Cardiac ventricle fibroblast (primary cell): Measurements from ENCODE around the gene SLF1. TPM values are rescaled to one million over a fixed set of nuclear protein-coding genes. Genes with fewer than 3 reads are reported as not detected.

Experiments
- total RNA-seq: library from RNA; depleted of rRNA; stranded (reverse); fragments of >200 nt; gene quantifications from 2 replicates; pipeline ENCODE4 v1.2.3, GENCODE V29; 2015

SLF1 gene
- 1.9 and 2.9 TPM in 2 replicates for total RNA-seq

DNA sequence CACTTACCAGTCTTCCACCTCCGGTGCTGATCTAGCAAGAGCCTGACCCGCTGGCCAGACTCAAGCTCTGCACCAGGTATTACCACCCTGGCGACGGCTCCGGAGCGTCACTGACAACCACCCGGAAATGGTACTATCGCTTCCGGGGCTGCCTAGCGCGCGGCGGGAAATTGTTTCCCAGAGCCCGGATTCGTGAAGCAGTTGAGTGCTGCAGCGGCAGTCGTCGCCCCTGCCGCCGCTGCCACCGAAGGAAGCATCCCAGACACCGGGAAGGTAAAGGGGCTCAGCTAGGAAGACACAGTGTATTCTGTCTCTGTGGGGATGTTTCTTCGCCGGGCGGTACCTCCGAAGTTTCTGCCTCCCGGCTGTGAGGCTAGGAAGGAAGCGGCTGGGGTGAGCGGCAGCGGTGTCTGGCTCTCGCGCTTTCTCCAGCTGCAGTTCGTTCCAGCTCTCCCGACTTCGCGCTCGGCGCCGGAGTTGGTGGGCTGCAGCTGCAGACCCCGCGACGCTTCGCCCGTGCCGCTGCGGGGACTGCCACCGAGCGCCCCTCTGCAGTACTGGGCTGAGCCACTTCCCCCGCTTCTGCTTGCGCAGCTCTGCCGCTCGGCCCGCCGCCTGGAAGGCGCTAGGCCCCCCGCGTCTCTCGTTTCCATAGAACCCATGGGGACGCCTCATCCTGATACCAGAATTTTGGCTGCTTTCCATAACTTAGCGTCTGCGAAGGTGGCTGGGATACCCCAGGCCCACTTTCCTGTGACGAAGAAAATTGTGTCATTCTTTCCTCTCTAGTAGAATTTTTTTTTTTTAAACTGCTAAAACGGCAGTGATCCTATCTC is at the start of gene SLF1, which contains the start of gene KIAA0825:
SLF1 (plus strand) TSS at position 177 of the 836 bp plus-strand sequence. CDS start 10,142 bp downstream, outside the sequence.
KIAA0825 (minus strand) TSS at position 112 of the 836 bp plus-strand sequence. CDS start 81,478 bp downstream, outside the sequence.

Other genes starting within 250 kb of the SLF1 start
- 5.3 and 5.7 TPM in 2 replicates for gene KIAA0825, start 65 bp upstream of the SLF1 start, total RNA-seq